ENCODE measurements around the gene COL21A1.

DNA sequence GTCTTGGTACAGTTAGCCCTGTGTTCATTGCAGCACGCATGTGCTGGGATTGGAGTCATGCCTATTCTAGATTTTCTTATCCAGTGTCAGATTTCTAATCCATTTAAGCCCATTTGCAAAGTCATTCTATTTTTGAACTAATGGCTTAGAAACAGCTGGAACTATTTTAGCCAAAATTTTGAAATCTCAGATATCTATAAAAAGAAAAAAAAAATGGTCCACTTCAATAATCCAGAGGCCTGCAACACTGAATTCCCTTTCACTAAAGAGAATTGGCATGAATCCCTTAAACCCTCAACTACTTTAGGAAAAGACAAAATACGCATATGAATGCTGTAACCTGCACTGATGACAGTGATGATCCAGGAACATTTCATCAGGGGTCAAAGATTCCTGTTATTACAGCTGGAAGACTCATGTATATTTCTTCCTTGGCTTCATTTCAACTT is 1.5 kb downstream of the COL21A1 start:
- TF ChIP-seq POLR2A (IDR thresholded peaks at IDR 0.05; ENCODE audit: low read depth, low read length) (no peak), BHLHE40 (IDR thresholded peaks at IDR 0.05; ENCODE audit: low read depth, low read length) (no peak)

Data from IMR-90 (cell line).